ENCODE data around the gene GPM6B.

The GPM6B gene

DNA sequence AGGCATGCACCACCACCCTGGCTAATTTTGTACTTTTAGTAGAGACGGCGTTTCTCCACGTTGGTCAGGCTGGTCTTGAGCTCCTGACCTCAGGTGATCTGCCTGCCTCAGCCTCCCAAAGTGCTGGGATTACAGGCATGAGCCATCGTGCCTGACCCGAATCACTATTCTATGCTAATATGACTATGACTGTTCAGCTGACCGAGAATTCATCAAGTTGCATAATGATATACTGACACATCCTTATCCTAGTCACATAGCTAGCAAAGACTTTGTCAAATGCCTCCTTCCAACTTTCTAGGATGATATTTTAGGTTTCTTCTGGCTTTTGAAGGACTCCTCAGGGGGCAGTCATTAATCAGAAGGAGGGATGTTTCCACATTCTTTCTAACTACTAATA is 4.8 kb upstream of the GPM6B start:
- no peak for DNase-seq

DNA sequence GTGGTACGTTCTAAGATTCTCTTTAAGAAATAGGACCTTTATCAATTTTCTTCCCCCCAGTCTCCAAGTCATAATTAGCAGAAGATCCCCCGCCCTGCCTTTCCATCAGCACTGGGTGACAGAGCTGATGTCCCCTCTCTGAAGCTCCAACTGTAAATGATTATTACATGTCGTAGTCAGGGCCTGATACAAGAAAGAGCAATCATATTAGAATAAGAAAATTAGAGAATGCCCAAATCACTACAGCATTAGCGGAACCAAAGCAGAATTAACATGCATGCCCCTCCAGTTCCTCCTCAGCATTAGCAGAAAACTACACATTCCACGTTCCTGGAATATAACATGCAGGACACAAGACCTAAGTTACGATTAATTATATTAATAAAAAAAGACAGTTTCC is 717 bp downstream of the GPM6B start:
- DNase-seq = no peak

DNA sequence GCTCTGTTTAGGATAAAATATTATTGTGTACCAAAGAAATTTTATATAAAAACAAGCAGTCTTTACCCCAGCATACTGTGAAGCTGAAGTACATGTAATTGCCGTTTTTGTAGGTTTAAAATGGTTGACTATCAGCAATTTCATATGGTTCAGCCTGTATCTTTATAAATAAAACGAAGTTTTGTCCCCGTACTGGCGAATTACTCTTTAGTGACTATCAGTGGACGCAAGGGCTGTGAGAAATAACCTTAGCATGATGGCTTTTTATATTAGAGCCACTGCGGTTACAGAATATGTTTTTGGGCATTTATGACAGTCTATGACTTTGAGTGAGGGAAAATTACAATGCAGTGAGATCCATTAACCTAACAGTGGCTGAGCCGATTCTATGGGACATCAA is 1.2 kb downstream of the GPM6B start:
- DNase-seq = no peak

- peak; percentile 64 for DNase-seq
Observed at GRCh38 chrX:13808865-13809264, 8.0 kb downstream of the GPM6B start.

DNA sequence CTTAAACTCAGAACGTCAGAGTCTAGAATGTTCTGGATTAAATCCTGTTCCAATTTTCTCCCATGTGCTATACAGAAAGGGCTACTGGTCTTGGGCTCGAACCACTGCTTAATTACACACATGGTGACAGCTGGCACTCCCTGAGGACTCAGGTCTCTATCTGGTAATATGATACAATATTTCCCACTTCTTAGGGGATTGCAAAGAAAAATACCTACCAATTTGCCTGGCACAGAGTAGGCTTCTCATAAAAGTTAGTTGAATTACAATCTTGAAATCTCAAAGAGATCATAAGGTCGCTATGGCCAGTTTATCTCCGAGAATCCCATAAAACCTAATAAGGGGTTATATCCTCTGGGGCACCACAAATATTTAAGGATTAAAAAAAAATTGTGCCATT is 8.6 kb downstream of the GPM6B start:
- peak; percentile 68 for DNase-seq

DNA sequence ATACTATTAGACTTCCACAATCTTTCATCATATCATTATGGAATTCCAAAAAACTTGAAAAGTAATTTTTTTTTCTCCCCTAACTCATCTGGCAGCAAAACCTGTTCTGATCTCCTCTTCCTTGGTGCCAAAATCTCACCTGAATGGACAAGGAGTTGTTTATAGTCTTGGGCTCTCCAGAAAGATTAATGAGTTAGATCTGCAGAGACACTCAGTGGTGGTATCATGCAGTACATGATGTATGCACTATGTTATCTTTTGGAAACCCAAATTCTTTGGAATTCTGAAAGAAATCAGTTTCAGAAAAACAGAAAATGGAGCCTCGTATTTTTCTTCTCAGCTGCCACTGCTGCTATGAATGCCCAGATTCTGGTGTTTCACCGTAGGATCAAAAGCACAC is 11.7 kb downstream of the GPM6B start:
- no peak for DNase-seq

GRCh38 chrX:13803116-13803515 is 13.8 kb downstream of the GPM6B start:
- no peak for DNase-seq

DNA sequence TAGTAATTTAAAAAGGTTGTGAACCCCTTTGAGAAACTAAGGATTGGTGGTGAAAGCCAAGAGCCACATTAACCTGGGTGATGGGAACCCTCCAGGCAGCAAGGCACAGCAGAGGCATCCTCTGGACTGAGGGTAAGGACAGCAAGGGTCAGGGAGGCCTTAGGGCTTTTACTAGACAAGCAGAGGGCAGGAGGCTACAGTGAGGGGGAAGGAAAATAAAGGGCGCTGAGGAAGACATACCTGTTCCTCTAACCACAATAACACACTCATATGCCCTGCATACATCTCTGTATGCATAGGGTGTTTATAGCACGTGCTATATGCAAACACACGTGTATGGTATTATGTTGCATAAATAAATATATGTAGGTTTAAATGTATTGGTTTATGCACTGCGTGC is 18.7 kb downstream of the GPM6B start:
- no peak for DNase-seq

GRCh38 chrX:13797512-13797911 is 19.4 kb downstream of the GPM6B start:
- DNase-seq = no peak

- DNase-seq = no peak
Observed at GRCh38 chrX:13794417-13794816, 22.5 kb downstream of the GPM6B start.

DNA sequence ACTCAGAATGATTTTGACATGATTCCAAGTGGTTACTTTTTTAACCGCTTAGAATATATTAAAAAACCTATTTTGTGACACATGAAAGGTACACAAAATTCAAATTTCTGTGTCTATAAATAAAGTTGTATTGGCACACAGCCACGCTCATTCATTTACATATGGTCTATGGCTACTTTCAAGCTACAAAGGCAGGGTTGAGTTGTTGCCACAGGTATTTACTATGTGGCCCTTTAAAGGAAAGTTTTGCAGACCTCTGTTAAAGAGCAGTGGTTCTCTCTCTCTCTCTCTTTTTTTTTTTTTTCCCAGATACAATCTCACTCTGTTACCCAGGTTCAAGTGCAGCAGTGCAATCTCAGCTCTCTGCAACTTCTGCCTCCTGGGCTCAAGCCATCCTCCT is 23.0 kb downstream of the GPM6B start:
- DNase-seq = no peak

- no peak for DNase-seq
Observed at GRCh38 chrX:13791559-13791958, 25.3 kb downstream of the GPM6B start.

DNA sequence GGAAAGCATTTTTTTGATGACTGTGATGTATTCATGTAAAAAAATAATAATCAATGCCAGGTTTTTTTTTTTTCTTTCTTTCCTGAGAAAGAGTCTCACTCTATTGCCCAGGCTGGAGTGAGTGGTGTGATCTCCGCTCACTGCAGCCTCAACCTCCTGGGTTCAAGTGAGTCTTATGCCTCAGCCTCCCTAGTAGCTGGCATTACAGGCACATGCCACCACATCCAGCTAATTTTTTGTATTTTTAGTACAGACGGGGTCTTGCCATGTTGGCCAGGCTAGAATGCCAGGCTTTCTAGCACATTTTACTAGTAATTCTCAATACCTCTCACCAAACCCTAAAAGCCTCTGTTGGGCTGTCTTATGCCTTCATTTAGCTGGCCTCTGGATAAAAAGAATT is 25.7 kb downstream of the GPM6B start:
- no peak for DNase-seq

DNA sequence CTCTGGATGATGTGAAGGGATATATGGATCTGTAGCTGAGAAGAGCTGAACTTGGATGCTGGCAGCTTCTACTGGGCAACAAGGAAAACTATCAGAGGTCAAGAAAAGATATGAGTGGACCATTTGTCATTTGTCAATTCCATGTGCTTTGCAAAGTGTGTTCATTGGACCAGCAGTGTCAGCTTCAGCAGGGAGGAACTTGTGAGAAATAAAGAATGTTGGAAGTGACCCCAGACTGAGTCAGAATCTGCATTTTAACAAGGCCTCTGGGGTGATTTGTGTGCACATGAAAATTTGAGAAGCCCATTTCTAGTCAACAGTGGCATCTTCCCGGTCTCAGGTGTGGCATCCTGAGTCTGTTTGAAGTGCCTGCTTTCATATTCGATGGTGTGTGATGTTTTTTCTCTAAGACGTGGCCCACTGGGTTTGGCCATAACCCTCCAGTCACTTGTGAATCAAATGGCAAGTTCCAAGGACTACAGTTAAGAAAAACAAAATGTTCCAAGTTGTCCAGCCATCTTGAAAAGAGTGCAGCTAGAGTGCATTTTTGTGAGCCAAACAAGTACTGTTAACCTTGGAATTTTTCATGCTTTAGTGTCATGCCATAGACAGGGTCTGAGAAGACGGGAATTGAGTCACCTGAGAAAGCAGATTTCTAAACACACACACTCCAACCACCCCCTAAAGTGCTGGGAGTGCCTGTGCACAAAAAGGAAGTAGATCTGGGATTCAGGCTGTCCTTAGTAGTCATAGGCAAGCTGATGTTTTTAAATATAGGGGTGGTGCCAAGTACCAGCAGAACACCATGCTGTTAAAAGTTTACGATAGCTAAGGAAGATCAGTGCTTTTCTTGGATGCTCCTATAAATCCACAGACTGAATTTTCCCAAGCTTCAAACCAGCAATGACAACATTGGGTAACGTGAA is 26.4 kb downstream of the GPM6B start:
- no peak for DNase-seq

DNA sequence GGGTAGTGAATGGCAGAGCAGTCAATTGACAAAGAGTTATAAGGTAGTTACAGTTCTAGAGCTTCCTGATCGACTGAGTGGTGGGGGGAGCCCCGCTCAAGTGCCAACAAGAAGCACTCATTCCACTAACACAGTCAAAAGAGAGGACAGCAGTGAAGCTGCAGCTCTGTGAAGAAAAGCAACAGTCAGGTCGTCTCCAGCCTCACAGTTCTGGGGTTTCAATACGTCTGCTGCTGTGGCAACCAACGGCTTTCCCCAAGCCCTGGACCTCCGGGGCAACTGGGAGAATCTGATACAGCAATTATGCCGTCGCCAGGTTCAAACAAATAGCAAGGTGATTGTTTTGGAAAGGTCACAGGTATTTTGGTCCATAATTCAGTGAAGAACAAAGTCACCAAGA is 30.8 kb downstream of the GPM6B start:
- DNase-seq = no peak

- DNase-seq = no peak
Observed at GRCh38 chrX:13780868-13781427, 35.9 kb downstream of the GPM6B start.

DNA sequence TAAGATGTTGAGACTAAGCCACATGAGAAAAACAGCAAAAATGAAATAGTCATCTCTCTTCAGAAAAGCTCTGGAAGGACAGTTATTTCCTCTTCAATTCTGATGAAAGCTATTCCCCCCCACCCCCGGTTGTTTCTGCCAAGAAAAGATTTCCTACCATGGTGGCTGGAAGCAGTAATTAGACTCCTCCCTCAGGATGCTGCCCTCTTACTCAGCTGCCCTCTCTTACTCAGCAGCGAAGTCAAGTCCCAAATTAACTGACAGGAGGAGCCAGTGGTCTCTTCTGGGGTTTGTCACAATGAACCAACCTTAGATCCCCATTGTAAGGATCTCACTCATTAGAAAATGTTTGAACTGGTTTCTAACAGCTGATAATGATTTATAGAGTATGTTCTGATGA is 38.0 kb downstream of the GPM6B start:
- DNase-seq = no peak

GRCh38 chrX:13776387-13776786 is 40.5 kb downstream of the GPM6B start:
- DNase-seq = no peak

- no peak for DNase-seq
Observed at GRCh38 chrX:13775837-13776236, 41.1 kb downstream of the GPM6B start.

GRCh38 chrX:13774696-13775095 is 42.2 kb downstream of the GPM6B start:
- no peak for DNase-seq

- DNase-seq = no peak
Observed at GRCh38 chrX:13770013-13770535, 46.8 kb downstream of the GPM6B start.

DNA sequence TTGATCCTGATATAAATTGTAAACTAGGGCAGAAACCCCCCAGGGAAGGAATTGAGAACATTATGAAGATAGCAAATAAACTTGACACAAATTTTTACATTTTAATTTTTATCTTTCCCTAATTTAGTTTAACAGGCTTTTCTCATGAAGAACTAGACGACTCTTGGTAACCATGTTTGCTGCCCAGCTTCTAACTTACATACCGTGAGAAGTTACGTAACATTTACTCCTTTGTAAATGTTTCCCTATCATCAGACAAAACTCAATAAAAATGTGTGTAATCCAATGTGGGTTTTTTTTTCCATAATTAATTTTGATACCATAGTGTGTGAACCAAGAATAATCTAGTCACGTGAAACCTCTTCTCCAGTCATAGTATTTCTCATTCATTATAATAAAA is 48.0 kb downstream of the GPM6B start:
- no peak for DNase-seq

- no peak for DNase-seq
Observed at GRCh38 chrX:13764765-13765164, 52.1 kb downstream of the GPM6B start.

GRCh38 chrX:13764281-13764680 is 52.6 kb downstream of the GPM6B start:
- DNase-seq = no peak

DNA sequence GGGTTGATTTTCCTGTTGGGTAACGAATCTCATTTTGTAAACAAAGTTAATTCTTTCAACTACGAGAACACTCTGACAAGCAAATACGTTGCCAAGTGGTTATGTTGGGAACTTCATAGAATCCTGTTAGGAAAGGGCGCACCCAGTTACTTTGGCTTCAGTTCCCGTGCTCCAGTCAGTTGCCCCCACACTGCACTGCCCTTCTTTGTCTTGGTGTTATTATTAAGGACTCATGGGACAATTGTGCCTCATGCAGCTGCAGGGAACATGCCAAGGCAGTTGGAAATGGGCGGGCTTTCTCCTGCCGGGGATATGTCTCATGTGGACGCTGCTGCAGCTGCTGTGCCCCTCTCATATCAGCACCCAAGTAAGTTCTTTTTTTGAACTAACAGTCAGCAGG is 53.4 kb downstream of the GPM6B start:
- DNase-seq = no peak
